HG02973 (cell line): ENCODE results near the gene INTS14.
A peak's percentile ranks its signal among the peaks of the same experiment; 100 is the strongest.

Source experiments
- ATAC-seq: cut with Tn5 transposase; IDR thresholded peaks from one replicate; pipeline ENCODE4 v1.9.1; 2021; ENCODE audit warnings: moderate library complexity; ENCODE audit not compliant: unreplicated experiment

INTS14 gene

GRCh38 chr15:65610871-65611718 lies at the start of gene INTS14:
Gene INTS14 (minus strand): TSS chr15:65611131. CDS start chr15:65607380, 3,751 bp downstream.
- peak; percentile 95 for ATAC-seq

GRCh38 chr15:65659502-65660052 lies 48.6 kb upstream of the INTS14 start:
- ATAC-seq, result no peak

- no peak for ATAC-seq
These were observed 44.5 kb upstream of the INTS14 start for GRCh38 chr15:65655457-65655856.

GRCh38 chr15:65655026-65655425 lies 44.1 kb upstream of the INTS14 start:
- no peak for ATAC-seq

GRCh38 chr15:65653801-65654521 lies 43.0 kb upstream of the INTS14 start:
- no peak for ATAC-seq

GRCh38 chr15:65653341-65653740 lies 42.4 kb upstream of the INTS14 start:
- no peak for ATAC-seq

GRCh38 chr15:65651831-65652749 lies 41.2 kb upstream of the INTS14 start:
- ATAC-seq, result no peak

GRCh38 chr15:65651042-65651322 lies 40.1 kb upstream of the INTS14 start:
- ATAC-seq, result no peak

- ATAC-seq, result no peak
These were observed 39.5 kb upstream of the INTS14 start for GRCh38 chr15:65650312-65651041.

- ATAC-seq, result no peak
These were observed 35.6 kb upstream of the INTS14 start for GRCh38 chr15:65646486-65646885.

GRCh38 chr15:65645392-65645791 lies 34.5 kb upstream of the INTS14 start:
- no peak for ATAC-seq

- no peak for ATAC-seq
These were observed 33.4 kb upstream of the INTS14 start for GRCh38 chr15:65644282-65644681.

- ATAC-seq, result no peak
These were observed 31.7 kb upstream of the INTS14 start for GRCh38 chr15:65642594-65642993.

GRCh38 chr15:65641768-65642475 lies 31.0 kb upstream of the INTS14 start:
- ATAC-seq, result no peak

- no peak for ATAC-seq
These were observed 28.6 kb upstream of the INTS14 start for GRCh38 chr15:65639509-65639908.

GRCh38 chr15:65638681-65639089 lies 27.8 kb upstream of the INTS14 start:
- ATAC-seq, result no peak

GRCh38 chr15:65638109-65638508 lies 27.2 kb upstream of the INTS14 start:
- ATAC-seq, result no peak

GRCh38 chr15:65634356-65634755 lies 23.4 kb upstream of the INTS14 start:
- ATAC-seq, result no peak

GRCh38 chr15:65633752-65634151 lies 22.8 kb upstream of the INTS14 start:
- no peak for ATAC-seq
